ENCODE measurements around the gene BRSK1.

BRSK1 gene

DNA sequence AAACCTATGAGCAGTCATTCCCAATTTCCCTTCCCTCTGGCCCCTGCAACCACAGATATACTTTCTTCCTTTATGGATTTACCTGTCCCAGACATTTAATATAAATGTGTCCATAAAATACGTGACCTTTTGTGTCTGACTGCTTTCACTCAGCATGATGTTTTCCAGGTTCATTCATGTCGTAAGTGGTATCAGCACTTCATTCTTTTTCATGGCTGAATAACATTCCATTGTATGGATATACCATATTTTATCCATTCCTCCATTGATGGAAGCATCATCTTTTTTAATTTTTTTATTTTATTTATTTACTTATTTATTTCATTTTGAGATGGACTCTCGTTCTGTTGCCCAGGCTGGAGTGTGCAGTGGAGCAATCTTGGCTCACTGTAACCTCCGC lies 17.0 kb upstream of the BRSK1 start:
- no peak for DNase-seq (ENCODE audit: extremely low spot score)
- ChIA-PET CTCF (interaction anchor here (1.0 kb wide), 1 partner anchor 22 kb away, joined by 3 read pairs; no protein-coding TSS in a partner anchor), POLR2A (no interaction called here)
- TF ChIP-seq, protein P1, sequence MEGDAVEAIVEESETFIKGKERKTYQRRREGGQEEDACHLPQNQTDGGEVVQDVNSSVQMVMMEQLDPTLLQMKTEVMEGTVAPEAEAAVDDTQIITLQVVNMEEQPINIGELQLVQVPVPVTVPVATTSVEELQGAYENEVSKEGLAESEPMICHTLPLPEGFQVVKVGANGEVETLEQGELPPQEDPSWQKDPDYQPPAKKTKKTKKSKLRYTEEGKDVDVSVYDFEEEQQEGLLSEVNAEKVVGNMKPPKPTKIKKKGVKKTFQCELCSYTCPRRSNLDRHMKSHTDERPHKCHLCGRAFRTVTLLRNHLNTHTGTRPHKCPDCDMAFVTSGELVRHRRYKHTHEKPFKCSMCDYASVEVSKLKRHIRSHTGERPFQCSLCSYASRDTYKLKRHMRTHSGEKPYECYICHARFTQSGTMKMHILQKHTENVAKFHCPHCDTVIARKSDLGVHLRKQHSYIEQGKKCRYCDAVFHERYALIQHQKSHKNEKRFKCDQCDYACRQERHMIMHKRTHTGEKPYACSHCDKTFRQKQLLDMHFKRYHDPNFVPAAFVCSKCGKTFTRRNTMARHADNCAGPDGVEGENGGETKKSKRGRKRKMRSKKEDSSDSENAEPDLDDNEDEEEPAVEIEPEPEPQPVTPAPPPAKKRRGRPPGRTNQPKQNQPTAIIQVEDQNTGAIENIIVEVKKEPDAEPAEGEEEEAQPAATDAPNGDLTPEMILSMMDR (IDR thresholded peaks at IDR 0.05; ENCODE audit: control extremely low read depth, extremely low read depth, low read depth, missing control alignments) = no peak

DNA sequence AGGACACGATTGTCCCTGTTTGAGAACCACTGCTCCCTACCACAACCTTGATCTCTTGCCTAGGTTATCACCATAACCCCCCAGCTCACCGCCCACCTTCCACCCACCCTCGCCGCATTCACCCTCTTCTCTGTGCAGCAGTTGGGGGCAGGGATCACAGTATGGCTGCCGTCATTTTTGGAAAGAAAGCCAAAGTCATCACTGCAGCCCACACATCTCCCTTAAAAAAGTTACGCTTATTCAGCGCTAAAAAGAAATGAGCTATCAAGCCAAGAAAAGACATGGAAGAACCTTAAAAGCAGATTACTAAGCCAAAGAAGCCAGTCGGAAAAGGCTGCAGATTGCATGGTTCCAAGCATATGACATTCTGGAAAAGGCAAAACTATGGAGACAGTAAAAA lies 14.5 kb upstream of the BRSK1 start:
- CTCF ChIA-PET = interaction anchor here (0.8 to 1.9 kb wide), 4 partner anchors 8 to 362 kb away, joined by 3 to 5 read pairs (median 3); no protein-coding TSS in a partner anchor
- TF ChIP-seq, protein P1 (IDR thresholded peaks at IDR 0.05; ENCODE audit: control extremely low read depth, extremely low read depth, low read depth, missing control alignments) = no peak
- no peak for DNase-seq (ENCODE audit: extremely low spot score)
- POLR2A ChIA-PET = interaction anchor here (0.6 kb wide), 1 partner anchor 303 kb away, joined by 3 read pairs; no protein-coding TSS in a partner anchor

DNA sequence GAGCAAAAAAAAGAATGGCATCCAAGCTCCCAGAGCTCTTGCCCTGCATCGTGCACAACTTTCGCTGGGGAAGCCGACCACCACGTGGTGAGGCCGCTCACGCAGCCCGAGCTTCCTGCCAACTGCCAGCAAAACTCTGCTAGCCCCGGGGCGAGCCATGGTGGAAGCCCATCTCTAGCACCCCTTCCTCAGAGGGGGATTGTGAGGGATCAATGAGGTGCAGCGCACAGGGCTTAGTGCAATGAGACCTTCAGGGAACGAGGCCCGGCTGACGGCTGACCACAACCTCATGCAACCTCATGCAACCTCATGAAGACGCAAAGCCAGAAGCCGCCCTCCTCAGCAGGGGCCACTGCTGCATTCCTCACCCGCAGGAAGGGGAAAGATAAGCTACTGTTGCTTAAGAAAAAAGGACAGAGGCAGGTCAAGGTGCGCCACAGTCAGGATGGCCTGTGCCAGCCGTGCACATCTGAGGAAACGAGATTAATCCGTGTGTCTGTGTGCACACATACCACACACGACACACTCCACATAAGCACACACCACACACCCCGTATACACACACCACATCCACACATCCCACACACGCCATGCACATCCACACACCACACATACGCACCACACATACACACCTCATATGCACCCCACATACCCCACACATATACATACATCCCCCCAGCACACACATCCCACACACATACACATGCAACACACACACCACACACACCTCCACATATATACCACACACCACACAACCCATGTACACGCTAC lies 13.4 kb upstream of the BRSK1 start:
- TF ChIP-seq, protein P1 (IDR thresholded peaks at IDR 0.05; ENCODE audit: control extremely low read depth, extremely low read depth, low read depth, missing control alignments) = no peak
- ChIA-PET POLR2A (no interaction called here), CTCF (interaction anchor here (0.8 to 1.9 kb wide), 4 partner anchors 9 to 361 kb away, joined by 3 to 5 read pairs (median 3); no protein-coding TSS in a partner anchor)
- no peak for DNase-seq (ENCODE audit: extremely low spot score)

DNA sequence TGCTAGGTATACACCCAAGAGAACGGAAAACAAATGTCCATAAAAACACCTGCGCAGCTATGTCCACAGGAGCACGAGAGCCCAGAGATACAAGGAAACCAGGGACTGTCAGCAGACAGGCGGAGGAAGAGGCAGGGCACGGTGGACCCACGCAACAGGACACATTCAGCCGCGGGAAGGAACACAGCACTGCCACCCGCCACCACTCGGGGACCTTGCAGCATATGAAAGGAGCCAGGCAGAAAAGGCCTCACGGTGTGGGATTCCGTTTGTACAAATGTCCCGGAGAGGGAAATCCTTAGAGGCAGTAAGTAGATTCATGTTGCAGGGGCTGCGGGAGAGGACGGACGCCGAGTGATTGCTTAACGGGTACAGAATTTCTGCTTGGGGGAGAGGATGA lies 11.7 kb upstream of the BRSK1 start:
- DNase-seq (ENCODE audit: extremely low spot score) = no peak
- TF ChIP-seq, protein P1 (IDR thresholded peaks at IDR 0.05; ENCODE audit: control extremely low read depth, extremely low read depth, low read depth, missing control alignments) = no peak
- ChIA-PET POLR2A (no interaction called here), CTCF (no interaction called here)

DNA sequence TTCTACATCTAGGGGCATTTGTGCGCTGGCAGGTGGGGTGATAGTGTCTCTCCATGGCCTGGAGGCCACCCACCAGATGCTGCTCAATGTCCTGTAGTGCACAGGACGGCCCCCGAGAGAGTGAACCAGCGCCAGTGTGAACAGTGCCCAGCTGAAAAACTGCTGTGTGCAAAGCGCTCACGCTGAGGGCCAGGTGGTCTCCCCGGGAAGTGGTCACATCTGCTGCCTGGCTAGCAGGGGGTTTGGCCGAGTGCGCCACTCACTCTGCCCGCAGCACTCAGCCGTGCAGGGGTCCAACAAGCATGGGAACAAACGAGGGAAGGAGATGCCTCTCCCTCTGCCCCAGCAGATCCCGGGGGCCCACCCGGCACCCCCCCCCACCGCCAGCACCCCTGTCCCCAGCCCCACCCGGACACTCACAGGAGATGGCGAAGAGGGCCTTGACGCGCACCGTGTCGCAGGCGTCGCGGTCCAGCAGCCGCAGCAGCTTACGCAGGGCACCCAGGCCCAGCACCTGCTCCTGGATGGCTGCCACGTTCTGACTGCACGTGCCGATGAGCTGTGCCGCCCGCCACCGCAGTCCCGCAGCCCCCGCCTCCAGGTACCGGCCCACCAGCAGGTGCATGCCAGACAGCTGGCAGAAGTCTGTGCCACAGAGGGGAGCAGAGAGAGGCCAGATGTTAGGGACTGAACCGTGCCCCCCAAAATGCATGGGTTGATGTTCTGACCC lies 9.7 kb upstream of the BRSK1 start:
- TF ChIP-seq, protein P1 (IDR thresholded peaks at IDR 0.05; ENCODE audit: control extremely low read depth, extremely low read depth, low read depth, missing control alignments) = no peak
- CTCF ChIA-PET = no interaction called here
- POLR2A ChIA-PET = no interaction called here
- DNase-seq (ENCODE audit: extremely low spot score) = no peak

DNA sequence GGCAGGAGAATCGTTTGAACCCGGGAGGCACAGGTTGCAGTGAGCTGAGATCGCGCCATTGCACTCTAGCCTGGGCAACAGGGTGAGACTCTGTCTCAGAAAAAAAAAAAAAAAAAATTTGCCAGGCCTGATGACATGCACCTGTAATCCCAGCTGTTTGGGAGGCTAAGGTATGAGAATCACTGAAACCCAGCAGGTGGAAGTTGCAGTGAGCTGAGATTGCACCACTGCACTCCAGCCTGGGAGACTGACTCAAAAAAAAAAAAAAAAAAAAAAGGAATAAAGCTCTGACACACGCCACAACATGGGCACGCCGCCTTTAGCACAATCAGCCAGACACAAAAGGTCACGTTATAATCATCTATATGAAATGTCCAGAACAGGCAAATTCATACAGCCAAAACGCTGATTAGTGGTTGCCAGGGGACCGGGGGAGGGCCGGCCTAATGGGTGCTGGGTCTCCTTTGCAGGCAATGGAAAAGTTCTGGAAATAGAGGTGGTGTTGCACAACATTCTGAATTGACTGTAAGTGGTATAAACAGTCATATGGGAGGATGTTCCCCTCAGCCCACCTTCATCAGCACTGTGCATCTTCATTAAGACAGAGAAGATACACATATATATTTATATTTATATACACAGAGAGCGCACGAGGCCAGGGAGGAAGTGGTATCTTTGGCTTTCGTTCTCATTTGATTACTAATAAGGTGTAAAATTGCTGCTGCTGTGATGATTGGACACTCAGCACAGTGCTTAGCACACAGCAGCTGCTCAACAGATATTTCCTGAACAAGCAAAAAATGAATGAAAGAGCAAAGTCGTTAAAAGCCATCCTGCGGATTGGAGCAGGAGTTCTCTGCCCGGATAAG lies 7.7 kb upstream of the BRSK1 start:
- CTCF ChIA-PET = interaction anchor here (0.9 to 3.3 kb wide), 5 partner anchors 15 to 208 kb away, joined by 3 to 13 read pairs (median 5); partner anchors contain the start of gene NAT14
- POLR2A ChIA-PET = interaction anchor here (0.7 to 1.7 kb wide), 3 partner anchors 17 to 131 kb away, joined by 5 to 7 read pairs (median 6); partner anchors contain the start of genes PPP6R1 and UBE2S
- TF ChIP-seq, protein P1 (IDR thresholded peaks at IDR 0.05; ENCODE audit: control extremely low read depth, extremely low read depth, low read depth, missing control alignments) = no peak
- DNase-seq (ENCODE audit: extremely low spot score) = peak; percentile 70

All from GM10248 (cell line).